ENCODE measurements around the gene BTBD16. TPM values are rescaled to one million over a fixed set of nuclear protein-coding genes. Genes with fewer than 3 reads are reported as not detected.
A peak's percentile ranks its signal among the peaks of the same experiment; 100 is the strongest.

Gene BTBD16
- total RNA-seq, 4 donors from 2014 or later = 0.85 to 10.2 (median 5.1) TPM

DNA sequence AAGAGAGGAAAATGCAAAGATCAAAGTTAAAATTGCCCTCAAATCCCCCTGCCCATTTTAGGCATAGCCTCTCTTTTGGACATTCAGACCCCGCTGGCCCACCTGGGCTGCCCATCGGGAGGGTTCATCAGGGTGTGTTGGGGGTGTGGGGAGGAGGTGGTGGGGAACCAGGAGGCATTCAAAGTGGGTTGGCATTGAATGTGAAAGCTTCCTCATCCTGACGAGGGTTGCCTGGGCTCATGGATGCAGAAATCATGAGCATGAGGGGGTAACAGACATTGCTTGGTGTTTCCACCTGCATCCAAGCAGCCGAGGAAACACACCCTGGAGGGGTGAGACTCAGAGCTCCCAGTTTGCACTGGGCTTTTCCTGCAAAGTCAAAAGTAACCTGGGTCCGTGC, 20.6 kb downstream of the BTBD16 start:
- 82% methylated on average over 5 of the region's 5 CpGs for WGBS
- Histone ChIP-seq H3K36me3 (no peaks in the 10 kb centered on the region), H3K27ac (peak overlapping the region; percentile 40), H3K4me3 (no peak overlapping the region), H3K9me3 (no peaks in the 10 kb centered on the region), H3K4me1 (peaks cover 29% of the 10 kb centered on the region), H3K27me3 (no peaks in the 10 kb centered on the region)
- DNase-seq (ENCODE audit: low spot score in 2 of 2) = no peak
- no peak for TF ChIP-seq EP300 (IDR thresholded peaks at IDR 0.05)
- no peak for TF ChIP-seq POLR2AphosphoS5 (IDR thresholded peaks at IDR 0.05)

DNA sequence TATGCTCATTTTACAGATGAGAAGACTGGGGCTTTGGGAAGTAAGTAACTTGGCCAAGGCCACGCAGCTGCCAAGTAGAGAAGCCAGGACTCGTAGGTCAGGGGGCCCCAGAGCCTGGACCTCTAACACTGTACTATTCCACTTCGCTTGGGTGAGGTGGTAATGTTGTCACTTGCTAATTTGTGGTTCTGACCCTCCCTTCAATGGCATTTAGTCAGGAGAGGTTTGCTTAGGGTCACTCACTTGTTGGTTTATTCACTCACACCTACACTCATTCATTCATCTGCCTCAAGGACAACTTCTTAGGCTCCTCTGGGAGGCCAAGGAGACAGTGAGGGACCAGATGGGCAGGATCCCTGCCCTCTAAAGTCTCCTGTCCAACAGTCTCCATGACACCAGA, 21.3 kb downstream of the BTBD16 start:
- DNase-seq (ENCODE audit: low spot score in 2 of 2) = no peak
- 72% methylated on average over 3 of the region's 3 CpGs for WGBS

DNA sequence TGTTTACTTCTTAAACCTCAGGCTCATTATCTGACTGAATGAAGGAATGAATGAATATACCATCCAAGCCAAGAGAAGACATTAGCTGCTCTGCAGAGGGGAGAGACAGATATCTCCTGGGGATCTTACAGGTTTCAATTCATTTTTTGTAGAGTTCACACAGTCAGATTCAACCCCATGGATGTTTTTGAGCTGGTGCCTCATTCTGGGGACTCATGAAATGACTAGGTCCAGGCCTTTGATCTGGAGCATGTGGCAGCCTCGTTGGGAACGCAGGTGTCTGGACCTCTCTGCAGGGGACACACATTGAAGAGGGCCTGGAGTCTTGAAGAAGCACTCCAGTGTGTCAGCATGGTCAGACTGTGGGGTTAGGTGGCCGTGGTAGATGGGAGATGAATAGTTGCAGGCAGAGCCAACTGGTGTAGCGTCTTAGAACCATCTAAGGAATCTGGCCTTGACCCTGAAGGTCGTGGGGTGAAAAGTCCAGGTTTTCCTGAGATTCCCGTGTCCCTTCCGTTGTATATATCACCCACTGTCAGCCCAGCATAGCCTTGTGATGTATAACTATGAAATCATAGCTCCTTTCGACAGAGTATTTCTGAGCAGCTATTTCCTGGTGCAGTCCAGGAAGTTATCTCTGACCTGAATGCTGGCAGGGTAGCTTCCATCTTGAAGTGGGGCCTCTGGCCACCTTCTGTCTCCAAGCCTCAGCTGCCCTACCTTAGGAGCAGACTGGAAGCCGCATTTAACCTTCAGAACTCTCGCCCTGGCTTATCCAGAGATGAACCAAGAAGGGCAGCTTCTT, 22.3 kb downstream of the BTBD16 start:
- 78% methylated on average over 10 of the region's 10 CpGs for WGBS
- Histone ChIP-seq H3K4me1 (peaks cover 20% of the 10 kb centered on the region), H3K27ac (peak overlapping the region; percentile 64), H3K4me3 (no peak overlapping the region), H3K9me3 (no peaks in the 10 kb centered on the region), H3K36me3 (no peaks in the 10 kb centered on the region), H3K27me3 (no peaks in the 10 kb centered on the region)
- no peak for DNase-seq (ENCODE audit: low spot score in 2 of 2)
- TF ChIP-seq EP300 (IDR thresholded peaks at IDR 0.05) (no peak), POLR2A (IDR thresholded peaks at IDR 0.05) (no peak), POLR2AphosphoS5 (IDR thresholded peaks at IDR 0.05) (no peak)
- TF ChIP-seq, protein P1, sequence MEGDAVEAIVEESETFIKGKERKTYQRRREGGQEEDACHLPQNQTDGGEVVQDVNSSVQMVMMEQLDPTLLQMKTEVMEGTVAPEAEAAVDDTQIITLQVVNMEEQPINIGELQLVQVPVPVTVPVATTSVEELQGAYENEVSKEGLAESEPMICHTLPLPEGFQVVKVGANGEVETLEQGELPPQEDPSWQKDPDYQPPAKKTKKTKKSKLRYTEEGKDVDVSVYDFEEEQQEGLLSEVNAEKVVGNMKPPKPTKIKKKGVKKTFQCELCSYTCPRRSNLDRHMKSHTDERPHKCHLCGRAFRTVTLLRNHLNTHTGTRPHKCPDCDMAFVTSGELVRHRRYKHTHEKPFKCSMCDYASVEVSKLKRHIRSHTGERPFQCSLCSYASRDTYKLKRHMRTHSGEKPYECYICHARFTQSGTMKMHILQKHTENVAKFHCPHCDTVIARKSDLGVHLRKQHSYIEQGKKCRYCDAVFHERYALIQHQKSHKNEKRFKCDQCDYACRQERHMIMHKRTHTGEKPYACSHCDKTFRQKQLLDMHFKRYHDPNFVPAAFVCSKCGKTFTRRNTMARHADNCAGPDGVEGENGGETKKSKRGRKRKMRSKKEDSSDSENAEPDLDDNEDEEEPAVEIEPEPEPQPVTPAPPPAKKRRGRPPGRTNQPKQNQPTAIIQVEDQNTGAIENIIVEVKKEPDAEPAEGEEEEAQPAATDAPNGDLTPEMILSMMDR (IDR thresholded peaks at IDR 0.05) = no peak

More for the DNA sequence above, 21.3 kb downstream of the BTBD16 start:
- H3K36me3 ChIP-seq = no peaks in the 10 kb centered on the region
- H3K4me1 ChIP-seq = peaks cover 23% of the 10 kb centered on the region
- no peaks in the 10 kb centered on the region for H3K27me3 ChIP-seq
- no peak overlapping the region for H3K4me3 ChIP-seq
- no peak for TF ChIP-seq POLR2A (IDR thresholded peaks at IDR 0.05)
- no peak for TF ChIP-seq EP300 (IDR thresholded peaks at IDR 0.05)
- TF ChIP-seq POLR2AphosphoS5 (IDR thresholded peaks at IDR 0.05) = no peak
- TF ChIP-seq, protein P1 (IDR thresholded peaks at IDR 0.05) = no peak
- no peak overlapping the region for H3K27ac ChIP-seq
- H3K9me3 ChIP-seq = no peaks in the 10 kb centered on the region

DNA sequence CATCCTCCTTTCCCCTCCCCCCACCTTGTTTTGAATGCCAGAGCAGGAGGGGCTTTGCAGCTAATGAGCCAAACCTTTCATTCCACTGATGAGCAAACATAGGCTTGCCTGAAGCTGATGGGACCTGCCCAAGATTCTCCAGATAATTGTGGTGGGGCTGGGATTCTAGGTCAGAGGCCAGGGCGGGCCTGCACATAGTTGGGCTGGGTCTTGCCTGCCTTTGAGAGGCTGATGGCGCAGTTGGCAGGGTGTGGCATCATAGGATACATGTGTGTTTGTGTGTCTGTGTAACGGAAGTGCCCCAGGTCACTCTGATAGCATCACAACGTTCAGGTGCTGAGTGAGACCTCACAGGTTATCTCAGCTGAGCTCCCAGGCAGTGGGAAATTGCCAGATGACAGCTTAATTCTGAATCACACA, 22.9 kb downstream of the BTBD16 start:
- WGBS = 60% methylated on average over 1 of the region's 4 CpGs
- peak overlapping the region; percentile 64 for H3K27ac ChIP-seq
- peaks cover 21% of the 10 kb centered on the region for H3K4me1 ChIP-seq
- DNase-seq (ENCODE audit: low spot score in 2 of 2) = peak in 1 of 2 donors; percentile 86
- no peaks in the 10 kb centered on the region for H3K36me3 ChIP-seq
- H3K4me3 ChIP-seq = no peak overlapping the region
- H3K9me3 ChIP-seq = no peaks in the 10 kb centered on the region
- TF ChIP-seq, protein P1 (IDR thresholded peaks at IDR 0.05) = no peak
- peak in 1 of 3 donors; percentile 70 for TF ChIP-seq POLR2AphosphoS5 (IDR thresholded peaks at IDR 0.05)
- no peaks in the 10 kb centered on the region for H3K27me3 ChIP-seq

DNA sequence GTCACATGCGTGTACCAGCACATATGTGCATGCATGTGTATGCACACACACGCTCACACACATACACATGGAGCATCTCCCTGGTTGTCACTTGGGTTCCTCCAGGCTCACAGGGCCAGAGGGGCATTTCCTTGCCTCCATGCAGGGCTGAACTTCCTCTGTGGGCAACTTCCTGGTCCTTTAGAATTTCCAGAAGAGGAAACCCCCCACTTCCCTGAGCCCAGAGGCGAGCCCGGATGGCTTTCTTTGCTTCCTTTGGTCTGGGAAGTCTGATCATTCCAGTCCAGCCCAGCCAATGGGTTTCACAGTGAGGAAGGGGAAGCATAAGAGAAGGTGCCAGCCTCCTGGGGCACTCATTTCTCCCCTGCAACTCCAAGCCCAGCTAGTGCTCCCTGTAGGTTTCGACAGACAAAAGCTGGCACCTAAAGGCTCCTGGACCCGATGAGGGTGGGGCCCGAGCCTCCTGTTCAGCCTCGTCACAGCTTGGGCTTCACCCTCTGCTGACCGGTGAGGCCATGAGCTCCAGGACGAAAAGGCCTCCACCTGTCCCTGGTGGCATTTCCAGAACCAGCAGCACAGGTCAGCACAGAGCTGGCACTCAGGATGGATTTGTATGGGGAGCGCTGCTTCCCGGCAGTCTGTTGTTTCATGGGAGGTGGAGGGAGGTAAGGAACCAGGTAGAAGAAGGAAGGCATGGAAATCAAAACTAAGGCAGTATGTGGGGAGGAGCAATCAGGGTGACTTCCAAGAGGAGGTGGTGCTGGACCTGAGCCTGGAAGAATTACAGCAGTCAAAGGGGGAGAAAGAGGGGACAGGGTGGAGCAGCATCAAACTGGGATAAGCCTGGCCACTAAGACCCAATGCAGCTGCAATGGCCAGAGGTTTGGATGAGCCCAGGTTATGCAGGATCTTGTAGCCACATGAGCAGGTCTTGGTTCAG, 23.7 kb downstream of the BTBD16 start:
- TF ChIP-seq POLR2AphosphoS5 (IDR thresholded peaks at IDR 0.05) (no peak), EP300 (IDR thresholded peaks at IDR 0.05) (no peak), POLR2A (IDR thresholded peaks at IDR 0.05) (no peak)
- TF ChIP-seq, protein P1 (IDR thresholded peaks at IDR 0.05) = no peak
- 50% methylated on average over 12 of the region's 12 CpGs for WGBS
- Histone ChIP-seq H3K27me3 (no peaks in the 10 kb centered on the region), H3K36me3 (no peaks in the 10 kb centered on the region), H3K9me3 (no peaks in the 10 kb centered on the region), H3K4me1 (peaks cover 24% of the 10 kb centered on the region), H3K27ac (peak overlapping the region; percentile 71), H3K4me3 (no peak overlapping the region)
- DNase-seq (ENCODE audit: low spot score in 2 of 2) = no peak
